Suprapubic skin (tissue), 4 donors: Measurements from ENCODE around the gene MARK3.
"Not testable (repeated sequence)": the region's sequence is repeated elsewhere in the genome, so short reads cannot be mapped to it uniquely, and the experiment has no call there.

Source experiments
- EP300 ChIP-seq: sonication (generic); formaldehyde crosslinking; IDR thresholded peaks from one replicate; pipeline ENCODE4 v1.6.1; 2017; ENCODE audit warnings: antibody characterized with exemption
- POLR2A ChIP-seq, 2 donors: fragments of 450-650 bp; IDR thresholded peaks; one replicate each; pipeline ENCODE4 v1.6.1; 2017; ENCODE audit warnings: antibody characterized with exemption in 2 of 2, mild to moderate bottlenecking in 2 of 2, moderate library complexity in 2 of 2
- POLR2AphosphoS5 ChIP-seq, 3 donors: sonication (generic); formaldehyde crosslinking; IDR thresholded peaks; one replicate each; pipeline ENCODE4 v1.6.1; 2017; ENCODE audit warnings: antibody characterized with exemption in 3 of 3
- TF ChIP-seq, protein P1 (sequence below), 2 donors: fragments of 200-600 bp in 1 of 2; fragments of 450-650 bp in 1 of 2; sonication (generic) in 1 of 2; IDR thresholded peaks; one replicate each; pipeline ENCODE4 v1.5.1; 2016 to 2019; ENCODE audit warnings: antibody characterized with exemption in 2 of 2, mild to moderate bottlenecking in 1 of 2, moderate library complexity in 1 of 2

- TF ChIP-seq POLR2AphosphoS5 (IDR thresholded peaks at IDR 0.05); EP300; POLR2A (IDR thresholded peaks at IDR 0.05): not testable (repeated sequence)
- TF ChIP-seq, protein P1, sequence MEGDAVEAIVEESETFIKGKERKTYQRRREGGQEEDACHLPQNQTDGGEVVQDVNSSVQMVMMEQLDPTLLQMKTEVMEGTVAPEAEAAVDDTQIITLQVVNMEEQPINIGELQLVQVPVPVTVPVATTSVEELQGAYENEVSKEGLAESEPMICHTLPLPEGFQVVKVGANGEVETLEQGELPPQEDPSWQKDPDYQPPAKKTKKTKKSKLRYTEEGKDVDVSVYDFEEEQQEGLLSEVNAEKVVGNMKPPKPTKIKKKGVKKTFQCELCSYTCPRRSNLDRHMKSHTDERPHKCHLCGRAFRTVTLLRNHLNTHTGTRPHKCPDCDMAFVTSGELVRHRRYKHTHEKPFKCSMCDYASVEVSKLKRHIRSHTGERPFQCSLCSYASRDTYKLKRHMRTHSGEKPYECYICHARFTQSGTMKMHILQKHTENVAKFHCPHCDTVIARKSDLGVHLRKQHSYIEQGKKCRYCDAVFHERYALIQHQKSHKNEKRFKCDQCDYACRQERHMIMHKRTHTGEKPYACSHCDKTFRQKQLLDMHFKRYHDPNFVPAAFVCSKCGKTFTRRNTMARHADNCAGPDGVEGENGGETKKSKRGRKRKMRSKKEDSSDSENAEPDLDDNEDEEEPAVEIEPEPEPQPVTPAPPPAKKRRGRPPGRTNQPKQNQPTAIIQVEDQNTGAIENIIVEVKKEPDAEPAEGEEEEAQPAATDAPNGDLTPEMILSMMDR (IDR thresholded peaks at IDR 0.05), result not testable (repeated sequence)
Observed at GRCh38 chr14:103512180-103512579, 127.0 kb downstream of the MARK3 start.
